ENCODE data around the gene SLC16A8.

SLC16A8 gene

GRCh38 chr22:38028344-38029130 is 55.4 kb downstream of the SLC16A8 start:
- no peak for DNase-seq (ENCODE audit: low spot score)

Measured in LoVo (cell line).